T-helper 1 cell treated with Interleukin-12 subunit alpha and Interleukin-12 subunit beta and Interleukin-4 antibody, amounts not matched to agents 30 μg/mL and 1 μg/mL, for 36 hours (primary cell): ENCODE results near the gene CCDC190.

ENCODE experiments used
- H3K27ac Mint-ChIP-seq: one replicate; pipeline ENCODE4 v1.8.0; 2021; ENCODE audit warnings: mild to moderate bottlenecking, mixed read lengths
- H3K27me3 Mint-ChIP-seq: one replicate; pipeline ENCODE4 v1.8.0; 2021; ENCODE audit warnings: low read depth, mixed read lengths
- H3K36me3 Mint-ChIP-seq: one replicate; pipeline ENCODE4 v1.8.0; 2021; ENCODE audit warnings: low read depth, mixed read lengths
- H3K4me1 Mint-ChIP-seq: one replicate; pipeline ENCODE4 v1.8.0; 2021; ENCODE audit warnings: low read depth, mixed read lengths
- H3K4me3 Mint-ChIP-seq: one replicate; pipeline ENCODE4 v1.8.0; 2021; ENCODE audit warnings: mild to moderate bottlenecking, moderate library complexity, mixed read lengths
- H3K9me3 Mint-ChIP-seq: one replicate; pipeline ENCODE4 v1.8.0; 2021; ENCODE audit warnings: mixed read lengths

CCDC190 gene, protein sequence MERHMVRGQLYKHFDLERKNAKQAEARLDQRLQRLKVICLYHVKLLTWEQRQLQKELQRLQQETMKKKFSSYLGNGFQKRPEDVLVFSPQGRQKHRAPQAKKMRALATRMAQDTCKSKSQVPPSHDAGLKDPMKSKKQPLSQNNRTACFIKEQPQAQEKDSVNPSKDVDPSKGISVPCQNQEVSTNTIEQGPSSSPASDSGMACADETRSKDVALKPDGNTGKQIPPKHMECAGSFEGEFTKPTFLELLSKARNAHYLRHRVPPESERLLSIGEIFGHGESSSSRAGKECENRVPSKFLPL

DNA sequence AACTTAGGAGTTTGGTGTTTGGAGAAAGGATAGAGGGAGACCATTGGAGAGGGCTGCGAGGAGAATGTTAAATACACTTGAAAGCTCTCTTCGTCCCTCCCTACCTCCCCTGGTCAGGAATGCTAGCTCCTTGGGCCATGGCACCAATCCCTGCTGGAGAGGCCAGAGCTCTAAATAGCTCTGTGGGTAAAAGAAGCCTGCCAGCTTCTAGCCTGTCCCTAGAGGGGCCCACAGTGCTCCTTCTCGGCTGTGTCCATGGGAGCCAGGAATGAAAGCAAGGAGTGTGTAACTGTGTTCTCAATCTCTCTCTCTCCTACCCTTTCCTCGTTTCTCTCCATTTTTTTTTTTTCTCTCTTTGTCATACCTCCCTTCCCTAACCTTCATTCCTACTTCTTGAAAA, at the start of gene CCDC190:
CCDC190 (minus strand) TSS at position 75 of the 400 bp plus-strand sequence. CDS start 1,529 bp downstream, outside the sequence.
- Mint-ChIP-seq H3K27ac (no peak within 1 kb of the TSS), H3K36me3 (no peaks in the 10 kb centered on the region), H3K4me3 (no peak within 1 kb of the TSS), H3K4me1 (no peaks in the 10 kb centered on the region), H3K9me3 (no peaks in the 10 kb centered on the region), H3K27me3 (peaks cover 25% of the 10 kb centered on the region)

DNA sequence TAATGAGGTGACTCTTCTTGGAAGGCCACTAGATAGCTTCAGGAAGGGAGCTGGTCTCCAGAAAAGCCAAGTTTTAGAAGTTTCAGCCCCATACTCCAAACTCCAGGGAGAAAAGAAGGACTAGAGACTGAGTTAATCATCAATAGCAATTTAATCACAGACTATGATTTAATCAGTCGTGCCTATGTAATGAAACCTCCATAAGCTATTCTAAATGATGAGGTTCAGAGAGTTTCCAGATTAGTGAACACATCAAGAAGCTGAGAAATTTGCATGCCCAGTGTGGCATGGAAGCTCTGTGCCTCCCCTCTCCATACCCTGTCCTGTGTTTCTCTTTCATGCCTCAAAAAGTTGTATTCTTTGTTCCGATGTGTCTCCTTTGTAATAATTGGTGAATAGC, 49.2 kb upstream of the CCDC190 start:
- H3K27ac Mint-ChIP-seq, result no peak overlapping the region
- H3K4me3 Mint-ChIP-seq, result no peak overlapping the region
- no peaks in the 10 kb centered on the region for H3K4me1 Mint-ChIP-seq
- H3K36me3 Mint-ChIP-seq, result no peaks in the 10 kb centered on the region
- H3K27me3 Mint-ChIP-seq, result peaks cover under 1% of the 10 kb centered on the region
- peaks cover 6% of the 10 kb centered on the region for H3K9me3 Mint-ChIP-seq

DNA sequence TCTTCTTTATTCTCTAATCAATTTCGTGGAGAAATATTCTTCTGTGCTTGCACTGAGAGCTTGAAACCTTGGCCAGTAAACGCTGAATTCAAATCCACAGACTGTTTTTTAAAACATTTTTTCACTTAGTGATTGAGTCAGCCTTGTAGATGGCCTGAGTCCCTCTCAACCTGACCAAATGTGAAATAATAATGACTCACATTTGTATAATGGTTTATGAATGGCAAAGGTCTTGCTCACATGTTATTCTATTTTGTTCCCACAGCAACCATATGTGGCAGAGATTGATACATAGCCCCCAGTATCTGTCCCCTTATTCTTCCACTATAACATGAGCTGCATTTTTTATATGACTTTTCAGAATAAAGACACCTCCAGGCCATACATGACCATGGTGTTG, 47.8 kb upstream of the CCDC190 start:
- H3K4me3 Mint-ChIP-seq, result no peak overlapping the region
- H3K9me3 Mint-ChIP-seq, result peaks cover 6% of the 10 kb centered on the region
- H3K4me1 Mint-ChIP-seq, result no peaks in the 10 kb centered on the region
- no peak overlapping the region for H3K27ac Mint-ChIP-seq
- H3K36me3 Mint-ChIP-seq, result no peaks in the 10 kb centered on the region
- H3K27me3 Mint-ChIP-seq, result peaks cover 4% of the 10 kb centered on the region

DNA sequence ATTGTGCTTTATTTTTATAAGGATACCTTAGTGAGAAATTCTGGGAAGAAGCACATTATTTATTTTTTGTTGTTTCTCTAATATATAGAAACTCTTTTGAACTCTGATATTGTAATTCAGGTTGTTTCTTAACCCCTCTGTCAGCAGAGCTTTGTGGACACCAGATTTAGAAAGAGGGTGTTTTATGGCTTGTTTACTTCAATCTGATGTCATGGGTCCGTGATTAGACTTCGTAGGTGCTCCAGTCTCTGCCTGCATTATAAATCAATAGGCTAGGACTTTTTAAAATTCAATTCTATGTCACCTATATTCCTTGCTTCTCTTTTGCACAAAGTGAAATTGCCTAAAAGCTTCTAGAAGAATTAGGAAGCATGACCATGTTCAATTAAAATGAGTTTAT, 47.3 kb upstream of the CCDC190 start:
- no peak overlapping the region for H3K4me3 Mint-ChIP-seq
- peaks cover 6% of the 10 kb centered on the region for H3K9me3 Mint-ChIP-seq
- H3K27ac Mint-ChIP-seq, result no peak overlapping the region
- peaks cover 6% of the 10 kb centered on the region for H3K27me3 Mint-ChIP-seq
- H3K36me3 Mint-ChIP-seq, result no peaks in the 10 kb centered on the region
- no peaks in the 10 kb centered on the region for H3K4me1 Mint-ChIP-seq

DNA sequence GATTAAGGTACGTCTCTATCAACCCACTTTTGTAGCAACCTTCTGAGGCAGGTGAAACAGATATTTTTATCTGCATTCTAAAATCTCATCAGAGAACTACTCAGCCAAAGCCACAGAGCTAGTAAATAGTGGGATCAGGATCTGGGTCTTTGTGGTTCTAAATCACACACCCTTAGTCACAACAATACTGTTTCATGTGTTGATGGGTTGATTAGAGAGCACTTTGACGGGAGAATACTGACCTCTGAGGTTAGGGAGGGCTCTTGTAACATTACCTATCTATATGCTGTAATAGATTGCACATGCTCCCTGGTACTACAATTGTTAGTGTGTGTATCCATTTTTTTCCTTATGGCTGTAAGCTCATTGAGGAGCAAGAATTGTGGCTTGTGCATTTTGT, 45.5 kb upstream of the CCDC190 start:
- no peaks in the 10 kb centered on the region for H3K36me3 Mint-ChIP-seq
- H3K4me1 Mint-ChIP-seq, result no peaks in the 10 kb centered on the region
- no peak overlapping the region for H3K4me3 Mint-ChIP-seq
- H3K27ac Mint-ChIP-seq, result no peak overlapping the region
- peaks cover 7% of the 10 kb centered on the region for H3K27me3 Mint-ChIP-seq
- no peaks in the 10 kb centered on the region for H3K9me3 Mint-ChIP-seq

DNA sequence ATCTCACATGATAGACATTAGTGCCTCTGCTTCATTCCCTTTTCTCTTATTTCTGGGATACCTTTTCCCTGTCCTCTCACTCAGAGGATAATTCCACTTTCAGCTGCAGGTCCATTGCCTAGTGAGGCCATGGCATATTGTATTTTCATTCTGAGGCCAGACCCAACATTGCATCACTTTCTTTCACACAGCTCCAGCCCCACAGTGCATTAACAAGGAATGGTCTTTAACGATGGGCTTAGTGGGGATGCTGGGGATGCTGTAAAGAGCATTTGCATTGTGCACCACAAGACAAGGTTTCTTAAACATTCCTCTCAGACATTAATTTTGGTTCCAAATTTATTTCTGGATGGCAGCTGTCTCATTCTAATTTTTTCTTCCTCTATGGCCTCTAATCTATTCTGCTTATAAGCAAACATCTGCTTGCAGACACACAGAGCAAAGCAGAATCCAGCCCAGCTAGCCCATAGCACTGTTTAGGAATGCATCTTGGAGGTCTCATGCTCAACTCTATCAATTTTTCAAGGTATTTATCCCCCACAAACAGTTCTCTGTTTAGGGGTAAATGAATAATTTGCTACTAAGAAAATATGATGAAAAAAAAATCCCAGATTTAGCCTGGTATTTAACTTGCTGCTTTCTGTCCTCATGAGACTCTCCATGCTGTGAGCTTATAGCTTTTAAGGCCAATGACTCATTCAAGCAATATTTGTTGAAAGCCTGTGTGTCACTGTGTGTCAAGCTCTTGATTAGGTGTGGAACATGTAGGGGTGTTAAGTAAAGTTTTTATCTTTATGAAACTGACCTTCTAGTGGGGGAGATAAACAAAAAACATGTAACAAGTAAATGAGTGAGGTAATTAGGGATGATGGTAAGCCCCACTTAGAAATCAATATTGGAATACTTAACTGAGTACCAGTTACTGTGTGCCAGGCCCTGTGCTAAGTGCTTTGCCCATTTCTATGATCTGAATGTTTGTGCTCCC, 44.5 kb upstream of the CCDC190 start:
- peaks cover 7% of the 10 kb centered on the region for H3K27me3 Mint-ChIP-seq
- no peaks in the 10 kb centered on the region for H3K4me1 Mint-ChIP-seq
- H3K36me3 Mint-ChIP-seq, result no peaks in the 10 kb centered on the region
- no peak overlapping the region for H3K4me3 Mint-ChIP-seq
- H3K27ac Mint-ChIP-seq, result no peak overlapping the region
- no peaks in the 10 kb centered on the region for H3K9me3 Mint-ChIP-seq

DNA sequence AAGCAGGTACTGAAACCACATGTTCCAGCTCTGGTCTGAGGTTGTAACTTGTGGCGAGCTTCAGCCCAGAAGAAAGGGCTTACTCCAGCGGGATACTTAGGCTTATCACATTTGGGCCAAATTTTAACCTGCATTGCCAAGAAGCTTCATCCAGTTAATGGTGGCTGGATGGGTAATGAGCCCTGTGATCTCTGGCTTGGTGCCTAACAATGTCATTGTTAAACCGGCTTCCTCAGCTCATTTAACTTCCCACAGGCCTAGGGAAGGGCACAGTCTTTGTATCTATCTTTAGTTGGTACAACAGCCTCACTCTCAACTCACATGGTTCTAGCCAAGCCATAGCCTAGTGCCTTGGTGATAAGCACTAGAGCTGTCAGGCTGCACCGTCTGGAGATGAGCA, 43.6 kb upstream of the CCDC190 start:
- no peaks in the 10 kb centered on the region for H3K36me3 Mint-ChIP-seq

DNA sequence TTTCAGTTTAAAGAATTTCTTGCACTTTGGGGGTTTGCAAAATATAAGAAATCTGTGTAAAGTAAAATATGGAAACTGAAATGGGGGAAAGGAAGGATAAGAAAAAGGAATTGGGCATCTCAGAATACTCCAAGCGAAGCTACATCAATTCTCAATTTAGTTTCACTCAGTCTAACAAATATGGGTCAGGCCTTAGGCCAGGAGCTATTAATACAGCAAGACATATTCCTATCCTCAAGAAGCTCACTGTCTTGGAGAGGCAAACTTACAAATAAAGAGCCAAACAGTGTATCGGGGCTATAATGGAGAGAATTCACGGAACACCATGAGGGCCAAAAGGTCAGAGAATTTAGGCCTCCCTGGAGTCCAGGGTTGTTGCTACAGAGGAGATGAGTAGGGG, 43.0 kb upstream of the CCDC190 start:
- Mint-ChIP-seq H3K4me3 (no peak overlapping the region), H3K9me3 (no peaks in the 10 kb centered on the region), H3K27me3 (peaks cover 7% of the 10 kb centered on the region), H3K27ac (no peak overlapping the region), H3K4me1 (no peaks in the 10 kb centered on the region), H3K36me3 (no peaks in the 10 kb centered on the region)

More for the DNA sequence above, 43.6 kb upstream of the CCDC190 start:
- H3K4me1 Mint-ChIP-seq, result no peaks in the 10 kb centered on the region
- peaks cover 7% of the 10 kb centered on the region for H3K27me3 Mint-ChIP-seq
- no peak overlapping the region for H3K27ac Mint-ChIP-seq
- no peaks in the 10 kb centered on the region for H3K9me3 Mint-ChIP-seq
- no peak overlapping the region for H3K4me3 Mint-ChIP-seq

DNA sequence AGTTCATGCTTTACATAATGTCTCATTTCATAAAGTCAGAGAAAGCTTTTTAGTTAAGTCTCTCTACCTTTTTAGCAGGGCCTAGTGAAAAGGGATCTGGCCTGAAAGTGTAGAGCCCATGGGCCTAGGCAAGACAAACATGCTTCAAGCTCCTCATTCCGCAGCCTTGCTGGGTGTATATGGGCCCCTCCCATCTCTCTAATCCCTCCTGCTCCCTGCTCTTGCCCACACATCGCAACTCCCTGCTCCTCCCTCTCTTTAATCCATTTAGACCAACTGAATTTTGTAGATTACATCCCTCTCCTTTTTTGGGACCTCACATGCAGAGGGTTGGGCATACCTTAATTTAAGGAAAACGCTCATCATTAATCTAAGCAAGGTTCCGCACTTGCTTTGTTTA, 42.3 kb upstream of the CCDC190 start:
- Mint-ChIP-seq H3K9me3 (no peaks in the 10 kb centered on the region), H3K27me3 (peaks cover 7% of the 10 kb centered on the region), H3K4me3 (no peak overlapping the region), H3K27ac (no peak overlapping the region), H3K36me3 (no peaks in the 10 kb centered on the region), H3K4me1 (no peaks in the 10 kb centered on the region)

DNA sequence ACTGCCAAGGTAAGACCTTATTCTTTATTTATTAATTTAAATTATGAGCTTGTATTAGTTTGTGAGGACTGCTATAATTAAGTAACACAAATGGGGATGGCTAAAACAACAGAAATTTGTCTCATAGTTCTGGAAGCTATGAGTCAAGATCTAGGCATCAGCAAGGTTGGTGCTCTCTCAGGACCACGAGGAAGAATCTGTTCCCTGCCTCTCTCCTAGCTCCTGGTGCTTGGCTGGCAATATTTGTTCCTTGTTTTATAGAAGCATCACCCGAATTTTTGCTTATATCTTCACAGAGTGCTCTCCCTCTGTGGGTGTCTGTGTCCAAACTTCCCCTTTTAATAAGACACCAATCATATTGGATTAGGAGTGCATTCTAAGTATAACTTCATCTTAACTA, 41.4 kb upstream of the CCDC190 start:
- Mint-ChIP-seq H3K4me1 (no peaks in the 10 kb centered on the region), H3K36me3 (no peaks in the 10 kb centered on the region), H3K27ac (no peak overlapping the region), H3K4me3 (no peak overlapping the region), H3K9me3 (no peaks in the 10 kb centered on the region), H3K27me3 (peaks cover 7% of the 10 kb centered on the region)

DNA sequence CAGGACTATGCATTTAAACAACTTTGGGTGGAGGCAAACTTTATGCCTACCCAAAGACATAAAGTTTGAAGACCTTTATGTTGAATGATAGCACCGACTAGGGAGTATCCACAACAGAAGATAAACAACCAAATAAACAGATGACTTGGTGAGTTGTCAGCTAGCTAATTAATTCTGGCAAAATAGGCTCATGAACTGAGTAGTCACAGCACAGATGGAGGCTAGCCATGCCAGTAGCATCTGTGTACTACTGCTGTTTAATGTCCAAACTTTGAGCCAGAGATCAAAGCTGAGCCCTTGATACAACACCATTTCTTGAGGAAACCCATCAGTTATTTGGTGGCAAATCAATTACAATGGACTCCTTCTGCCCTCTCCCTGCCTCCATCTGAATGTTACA, 40.3 kb upstream of the CCDC190 start:
- Mint-ChIP-seq H3K27ac (no peak overlapping the region), H3K36me3 (no peaks in the 10 kb centered on the region), H3K4me3 (no peak overlapping the region), H3K27me3 (peaks cover 7% of the 10 kb centered on the region), H3K9me3 (no peaks in the 10 kb centered on the region), H3K4me1 (no peaks in the 10 kb centered on the region)

DNA sequence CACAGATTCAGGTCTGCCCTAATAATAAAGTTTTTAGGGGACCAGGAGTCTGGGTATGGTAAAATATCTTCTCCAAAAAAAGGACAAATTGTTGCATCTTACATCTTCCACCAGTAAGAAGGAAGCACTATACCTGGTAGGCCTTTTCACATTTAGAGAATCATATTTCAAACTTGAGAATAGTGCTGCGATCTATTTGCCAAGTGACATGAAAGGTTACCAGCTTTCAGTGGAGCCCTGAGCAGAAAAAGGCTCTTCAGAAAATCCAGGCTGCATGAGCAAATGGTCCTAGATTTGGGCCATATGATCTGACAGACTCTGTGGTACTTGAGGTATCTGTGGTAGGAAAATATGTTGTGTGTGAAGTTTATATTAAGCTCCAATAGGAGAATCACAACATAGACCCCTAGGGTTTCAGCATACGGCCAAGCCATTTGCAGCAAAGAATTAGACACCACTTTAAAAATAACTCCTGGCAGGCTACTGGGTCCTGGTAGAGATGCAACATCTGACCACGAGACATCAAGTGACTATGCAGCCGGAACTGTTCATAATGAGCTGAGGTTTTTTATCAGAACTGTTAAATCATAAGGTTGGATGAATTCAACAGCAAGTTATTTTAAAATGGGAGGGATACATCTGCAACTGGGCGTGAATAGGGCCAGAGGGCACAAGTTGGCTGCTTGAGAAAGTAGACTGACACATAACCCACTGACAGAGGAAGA, 38.6 kb upstream of the CCDC190 start:
- peaks cover 4% of the 10 kb centered on the region for H3K27me3 Mint-ChIP-seq
- no peaks in the 10 kb centered on the region for H3K4me1 Mint-ChIP-seq
- no peak overlapping the region for H3K4me3 Mint-ChIP-seq
- H3K27ac Mint-ChIP-seq, result no peak overlapping the region
- no peaks in the 10 kb centered on the region for H3K36me3 Mint-ChIP-seq
- H3K9me3 Mint-ChIP-seq, result no peaks in the 10 kb centered on the region

DNA sequence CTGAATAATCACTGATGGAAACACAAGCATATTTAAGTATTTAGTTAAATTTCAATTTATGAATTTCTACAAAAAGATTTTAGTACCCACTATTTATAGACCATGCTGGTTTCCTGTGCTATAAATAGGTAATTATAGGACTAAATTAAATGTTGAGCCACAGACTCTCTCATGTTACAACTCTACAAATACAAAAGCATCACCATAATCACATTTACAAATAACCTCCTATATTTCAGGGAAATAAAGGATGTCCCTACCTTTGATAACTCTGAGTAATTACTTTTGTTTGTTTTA, 32.6 kb upstream of the CCDC190 start:
- Mint-ChIP-seq H3K4me3 (no peak overlapping the region), H3K9me3 (no peaks in the 10 kb centered on the region), H3K4me1 (no peaks in the 10 kb centered on the region), H3K27ac (no peak overlapping the region), H3K27me3 (peaks cover 7% of the 10 kb centered on the region), H3K36me3 (no peaks in the 10 kb centered on the region)

DNA sequence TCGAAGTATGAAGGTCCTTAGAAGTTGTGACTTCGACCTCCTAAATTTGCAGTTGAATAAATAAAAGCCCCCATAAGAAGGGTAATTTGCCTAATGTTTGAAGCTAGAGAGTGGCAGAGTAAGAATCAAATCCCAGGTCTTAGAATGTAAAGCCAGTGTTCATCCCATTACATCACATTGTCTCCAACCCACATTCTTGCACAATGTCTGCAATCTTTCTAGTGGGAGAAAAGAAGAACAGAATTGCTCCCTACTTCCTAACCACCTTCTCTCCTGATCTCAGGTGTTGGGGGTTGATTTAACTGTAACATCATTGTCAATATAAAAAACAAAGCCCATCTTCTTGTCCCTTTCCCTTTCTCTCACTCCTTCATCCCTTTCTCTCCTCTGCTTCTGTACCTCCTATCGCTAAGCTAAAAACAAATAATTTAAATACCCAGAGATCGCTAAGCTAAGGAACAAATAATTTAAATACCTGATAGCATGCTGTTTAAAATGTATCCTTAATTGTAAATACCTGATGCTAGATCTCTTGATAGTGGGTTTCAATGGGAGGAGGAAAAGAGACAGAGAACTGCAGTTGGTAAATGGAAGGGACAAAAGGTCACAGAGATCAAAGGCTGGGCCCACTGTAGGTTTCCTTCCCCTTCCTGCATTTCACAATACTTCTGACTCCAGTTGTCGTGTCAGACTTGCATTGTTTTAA, 32.1 kb upstream of the CCDC190 start:
- Mint-ChIP-seq H3K27me3 (peaks cover 7% of the 10 kb centered on the region), H3K4me3 (no peak overlapping the region), H3K9me3 (no peaks in the 10 kb centered on the region), H3K36me3 (no peaks in the 10 kb centered on the region), H3K27ac (no peak overlapping the region), H3K4me1 (no peaks in the 10 kb centered on the region)
